ENCODE results near the gene JAG1. TPM values are rescaled to one million over a fixed set of nuclear protein-coding genes. Genes with fewer than 3 reads are reported as not detected.

The JAG1 gene
- total and polyA plus RNA-seq, 2 of the 4 experiments (the other 2 are of a cell fraction), result 10.2 to 22.6 TPM

- Histone ChIP-seq H3K4ac (ENCODE audit: low read depth, low read length) (no peak overlapping the region), H4K20me1 (ENCODE audit: insufficient read depth, low read length) (no peaks in the 10 kb centered on the region; the same call in 1 of the 2 replicates), H3K9me3 (ENCODE audit: control insufficient read depth, insufficient read depth, low read length) (no peaks in the 10 kb centered on the region), H3K18ac (ENCODE audit: low read depth, low read length) (no peak overlapping the region), H3K36me3 (ENCODE audit: control insufficient read depth, insufficient read depth, low read length) (peaks cover 92% of the 10 kb centered on the region), H2BK120ac (ENCODE audit: low read depth, low read length) (no peak overlapping the region), H2AK5ac (ENCODE audit: low read depth, low read length) (no peak overlapping the region), H3K4me2 (ENCODE audit: low read depth, low read length) (no peak overlapping the region), H4K8ac (ENCODE audit: low read depth in 2 of 2, low read length in 2 of 2) (no peak overlapping the region), H3K9ac (ENCODE audit: low read depth, low read length) (no peak overlapping the region), H3K14ac (replicated peaks; ENCODE audit: low read depth, low read length) (0 out of 2 replicates have a peak overlapping the region, but pooled peaks have one; percentile 35), H3K27ac (ENCODE audit: insufficient read depth, low read length) (no peak overlapping the region), H4K91ac (ENCODE audit: insufficient read depth, low read depth, low read length) (no peak overlapping the region), H3K4me1 (ENCODE audit: control insufficient read depth, insufficient read depth, low read length) (peaks cover 14% of the 10 kb centered on the region), H2BK15ac (ENCODE audit: low read depth, low read length) (no peak overlapping the region), H3K27me3 (ENCODE audit: control insufficient read depth, insufficient read depth, low read length) (no peaks in the 10 kb centered on the region), H2BK20ac (ENCODE audit: low read depth, low read length) (no peak overlapping the region), H3K4me3 (ENCODE audit: insufficient read depth, low read depth, low read length) (no peak overlapping the region), H3K9me1 (ENCODE audit: insufficient read depth, low read length) (peaks cover 21% of the 10 kb centered on the region; the same call in 1 of the 2 replicates), H4K5ac (ENCODE audit: low read depth, low read length) (no peak overlapping the region), H2AFZ (replicated peaks; ENCODE audit: low read length, poor library complexity) (no peak overlapping the region), H2BK5ac (ENCODE audit: low read depth, low read length, poor library complexity, severe bottlenecking) (no peak overlapping the region), H3K23ac (ENCODE audit: low read depth, low read length) (no peak overlapping the region), H3K56ac (ENCODE audit: extremely low read depth, insufficient read depth, low read length) (no peak overlapping the region), H3K79me1 (ENCODE audit: low read depth in 1 of 2, low read length in 2 of 2) (peaks cover 7 to 28% of the 10 kb centered on the region in 2 experiments; a peak in 3 of 4 replicates), H2AK9ac (replicated peaks; ENCODE audit: low read depth, low read length, poor library complexity) (no peak overlapping the region)
- 100% methylated on average over 3 of the region's 14 CpGs; no CpG with 5 or more reads in 1 of the 2 experiments for WGBS, 2 experiments (ENCODE audit: extremely low coverage in 2 of 2, insufficient read length in 1 of 2)
- ChIA-PET CTCF (no interaction called here), POLR2A (ENCODE audit: unreplicated experiment) (no interaction called here)
- no peak for DNase-seq
- dilution Hi-C loops (cut with HindIII; ENCODE audit: low sequenced_read_pairs, unreplicated experiment) (no loop called here), intact Hi-C loops (cut with micrococcal nuclease) (loop anchor here (5.0 kb wide), 1 partner anchor 177 kb away; no protein-coding TSS in a partner anchor), in situ Hi-C loops (cut with MboI; ENCODE audit: low sequenced_read_pairs) (loop anchor here (5.0 kb wide), 1 partner anchor 82 kb away; no protein-coding TSS in a partner anchor)
- ATAC-seq (ENCODE audit: low read depth), result no peak
- no TSS peak for BruUV-seq (replicated peaks)
- TF ChIP-seq FOS (IDR thresholded peaks at IDR 0.05; ENCODE audit: low read depth, low read length) (no peak), MAZ (IDR thresholded peaks at IDR 0.05; ENCODE audit: borderline replicate concordance, low read depth, low read length) (no peak), CEBPB (IDR thresholded peaks at IDR 0.05; ENCODE audit: low read depth, low read length) (no peak), USF2 (IDR thresholded peaks at IDR 0.05; ENCODE audit: low read depth, low read length) (no peak)
These were observed 29.2 kb downstream of the JAG1 start for GRCh38 chr20:10644458-10645204.

Measured in IMR-90 (cell line).